GM12878 (cell line): Measurements from ENCODE around the gene RBMS3. TPM values are rescaled to one million over a fixed set of nuclear protein-coding genes. Genes with fewer than 3 reads are reported as not detected.

Experiments
- ATAC-seq: fragments of 200-7000 bp; cut with Tn5 transposase; 3 replicates; pipeline ENCODE4 v1.9.1; 2020; ENCODE audit warnings: mild to moderate bottlenecking, moderate library complexity
- BruUV-seq: library from RNA; stranded (reverse); fragments of 400-500 nt; replicated peaks from 2 replicates; lab custom pipeline; 2021; lab: Mats Ljungman, UMichigan
- CTCF ChIA-PET: fragments of 300-600 bp; sonication (Branson Sonifier 250); formaldehyde crosslinking; extraction: SDS; loops from one replicate; lab custom pipeline; 2021; ENCODE audit warnings: inconsistent platforms; lab: Yijun Ruan, JAX
- POLR2A ChIA-PET: fragments of 350-600 bp; formaldehyde crosslinking; extraction: SDS; loops from one replicate; lab custom pipeline; 2021; ENCODE audit warnings: inconsistent platforms; lab: Charles Lee
- RAD21 ChIA-PET: fragments of 300-600 bp; sonication (Branson Sonifier 250); formaldehyde crosslinking; loops from one replicate; lab custom pipeline; 2023; ENCODE audit warnings: antibody characterized with exemption; ENCODE audit not compliant: unreplicated experiment; lab: Charles Lee
- SMC1A ChIA-PET: fragments of 300-600 bp; sonication (Branson Sonifier 250); formaldehyde crosslinking; loops from one replicate; lab custom pipeline; 2023; ENCODE audit not compliant: unreplicated experiment, uncharacterized antibody; lab: Charles Lee
- DNase-seq: peaks from one replicate; pipeline ENCODE4 v3.0.0-alpha.2; 2011; ENCODE audit warnings: low read depth, low spot score
- FAIRE-seq: peaks from 3 replicates; lab custom pipeline; 2011; peaks lifted over from hg19 to GRCh38; lab: Jason Lieb, UNC
- H2AFZ ChIP-seq: 2 replicates; pipeline ENCODE4 v1.6.0; 2011; ENCODE audit warnings: low read depth, low read length, control low read depth; ENCODE audit not compliant: control insufficient read depth
- H3K27ac ChIP-seq: 2 replicates; pipeline ENCODE4 v1.5.1; 2011; ENCODE audit warnings: control low read depth; ENCODE audit not compliant: control insufficient read depth, insufficient read depth
- H3K27me3 ChIP-seq, 2 experiments: replicated peaks in 1 of 2; 2 replicates each; pipeline versions ENCODE4 v1.6.0 to v1.6.1; 2011; ENCODE audit warnings: low read length in 1 of 2; ENCODE audit not compliant: control insufficient read depth in 2 of 2, insufficient read depth in 2 of 2
- H3K36me3 ChIP-seq, 2 experiments: 2 replicates each; pipeline ENCODE4 v1.5.1; 2011; ENCODE audit warnings: low read length in 1 of 2; ENCODE audit not compliant: control insufficient read depth in 2 of 2, insufficient read depth in 2 of 2
- H3K4me1 ChIP-seq: 2 replicates; pipeline ENCODE4 v1.6.1; 2011; ENCODE audit warnings: mild to moderate bottlenecking, low read length, moderate library complexity, mixed read lengths; ENCODE audit not compliant: control insufficient read depth, insufficient read depth
- H3K4me2 ChIP-seq: 2 replicates; pipeline ENCODE4 v1.6.0; 2011; ENCODE audit warnings: control low read depth; ENCODE audit not compliant: control insufficient read depth, insufficient read depth
- H3K4me3 ChIP-seq: fragments of 200-600 bp; sonication (generic); 2 replicates; pipeline ENCODE4 v1.5.1; 2016
- H3K79me2 ChIP-seq: 2 replicates; pipeline ENCODE4 v1.6.0; 2011; ENCODE audit warnings: low read length; ENCODE audit not compliant: control insufficient read depth, insufficient read depth
- H3K9ac ChIP-seq: 2 replicates; pipeline ENCODE4 v1.8.0; 2011; ENCODE audit warnings: low read length, control low read depth, mixed read lengths; ENCODE audit not compliant: control insufficient read depth, insufficient read depth
- H3K9me3 ChIP-seq: replicated peaks from 3 replicates; pipeline ENCODE4 v1.5.1; 2011; ENCODE audit warnings: mild to moderate bottlenecking, low read length; ENCODE audit not compliant: control insufficient read depth, insufficient read depth
- H4K20me1 ChIP-seq: 2 replicates; pipeline ENCODE4 v1.6.0; 2011; ENCODE audit not compliant: control insufficient read depth, insufficient read depth
- ATF3 ChIP-seq: IDR thresholded peaks from 2 replicates; pipeline ENCODE4 v1.6.1; 2011; ENCODE audit warnings: low read depth, mild to moderate bottlenecking, low read length, moderate library complexity, borderline replicate concordance; ENCODE audit errors: extremely low read depth
- BCLAF1 ChIP-seq: fragments of 450-650 bp; IDR thresholded peaks from 2 replicates; pipeline ENCODE4 v1.6.1; 2017; ENCODE audit warnings: antibody characterized with exemption, mild to moderate bottlenecking, moderate library complexity
- CBX3 ChIP-seq: fragments of 200-600 bp; sonication (generic); IDR thresholded peaks from 2 replicates; pipeline ENCODE4 v1.6.1; 2016; ENCODE audit warnings: low read depth, borderline replicate concordance
- ELK1 ChIP-seq: IDR thresholded peaks from 2 replicates; pipeline ENCODE4 v1.6.1; 2012; ENCODE audit warnings: low read depth, low read length, improper control_type of control experiment
- FOXK2 ChIP-seq: fragments of 450-650 bp; IDR thresholded peaks from 2 replicates; pipeline ENCODE4 v1.6.1; 2017; ENCODE audit warnings: mild to moderate bottlenecking, moderate library complexity
- JUNB ChIP-seq: IDR thresholded peaks from 2 replicates; pipeline ENCODE4 v1.6.1; 2016; ENCODE audit warnings: antibody characterized with exemption, mild to moderate bottlenecking
- KLF5 ChIP-seq: fragments of 450-650 bp; IDR thresholded peaks from 2 replicates; pipeline ENCODE4 v1.6.1; 2014; ENCODE audit warnings: mild to moderate bottlenecking; ENCODE audit not compliant: partially characterized antibody
- MEF2A ChIP-seq: IDR thresholded peaks from 2 replicates; pipeline ENCODE4 v1.6.1; 2011; ENCODE audit warnings: low read depth, mild to moderate bottlenecking, low read length, moderate library complexity; ENCODE audit not compliant: insufficient read depth
- NBN ChIP-seq: fragments of 450-650 bp; IDR thresholded peaks from 2 replicates; pipeline ENCODE4 v1.6.1; 2016
- PKNOX1 ChIP-seq: fragments of 450-650 bp; IDR thresholded peaks from 2 replicates; pipeline ENCODE4 v1.6.1; 2016; ENCODE audit warnings: mild to moderate bottlenecking
- SUPT20H ChIP-seq: IDR thresholded peaks from 2 replicates; pipeline ENCODE4 v1.6.1; 2011; ENCODE audit warnings: low read depth, mild to moderate bottlenecking, low read length, moderate library complexity, borderline replicate concordance; ENCODE audit not compliant: control insufficient read depth
- TAF1 ChIP-seq: IDR thresholded peaks from 2 replicates; pipeline ENCODE4 v1.6.1; 2011; ENCODE audit warnings: mild to moderate bottlenecking, low read depth, low read length, borderline replicate concordance
- in situ Hi-C: fragments of 300-500 bp; cut with MboI; formaldehyde crosslinking; loops from 9 replicates; pipeline ENCODE4 v1.14.3; 2018; ENCODE audit warnings: mixed read lengths
- intact Hi-C: fragments of 100-400 bp; cut with micrococcal nuclease; formaldehyde crosslinking; loops from one replicate; pipeline ENCODE4 v1.14.2; 2022; ENCODE audit not compliant: unreplicated experiment
- polyA plus RNA-seq, 11 experiments: library from polyadenylated mRNA; depleted of rRNA in 4 of 11; unstranded in 6 of 11; stranded (reverse) in 5 of 11; fragments of >200 nt; fragmentation: Nextera tagmentation in 4 of 11; fragmentation: Illumina TruSeq in 1 of 11; extraction: Ambion mirVana in 4 of 11; extraction: Trizol in 1 of 11; gene quantifications; 1 replicate in 1 of 11; 2 replicates in 10 of 11; pipeline versions ENCODE4 v1.2.1 to v1.2.3, GENCODE V29; 2011 to 2016; ENCODE audit warnings: inconsistent platforms in 2 of 11, missing spikeins in 2 of 11, low read depth in 1 of 11
- total RNA-seq, 4 experiments: library from RNA; depleted of rRNA in 3 of 4; stranded (reverse); fragments of >200 nt in 3 of 4; fragmentation: Illumina TruSeq in 1 of 4; extraction: Trizol in 1 of 4; gene quantifications; 2 replicates each; pipeline versions ENCODE4 v1.2.1 to v1.2.3, GENCODE V29; 2013 to 2021

The RBMS3 gene
- total and polyA plus RNA-seq, 10 of the 15 experiments (the other 5 are each of a cell fraction or from before 2014, with no cell fraction given): 0.79 to 4.7 (median 3.1) TPM

GRCh38 chr3:29978036-29978435 is 697.2 kb downstream of the RBMS3 start:
- RAD21 ChIA-PET: interaction anchor here (0.7 kb wide), 1 partner anchor 226 kb away, joined by 3 read pairs; no protein-coding TSS in a partner anchor
- Histone ChIP-seq H3K4me3 (no peak overlapping the region), H3K27ac (no peak overlapping the region), H3K9ac (no peak overlapping the region), H3K4me1 (no peaks in the 10 kb centered on the region), H3K79me2 (no peaks in the 10 kb centered on the region), H3K4me2 (no peak overlapping the region), H4K20me1 (no peaks in the 10 kb centered on the region), H3K27me3 (no peaks in the 10 kb centered on the region), H2AFZ (no peak overlapping the region), H3K36me3 (no peaks in the 10 kb centered on the region), H3K9me3 (no peaks in the 10 kb centered on the region)
- SMC1A ChIA-PET: no interaction called here
- ATAC-seq (no peak), FAIRE-seq (no peak), DNase-seq (no peak)
- TF ChIP-seq NBN (no peak), JUNB (no peak), BCLAF1 (no peak)
- BruUV-seq: no TSS peak
- intact Hi-C loops: no loop called here
- CTCF ChIA-PET: interaction anchor here (0.8 kb wide), 1 partner anchor 37 kb away, joined by 3 read pairs; no protein-coding TSS in a partner anchor
- POLR2A ChIA-PET: no interaction called here
- in situ Hi-C loops: no loop called here

GRCh38 chr3:29991198-29991597 is 710.3 kb downstream of the RBMS3 start:
- FAIRE-seq (no peak), ATAC-seq (no peak), DNase-seq (no peak)
- ChIA-PET POLR2A (no interaction called here), RAD21 (no interaction called here), CTCF (no interaction called here), SMC1A (no interaction called here)
- Histone ChIP-seq H3K4me2 (no peak overlapping the region), H3K27ac (no peak overlapping the region), H3K9me3 (no peaks in the 10 kb centered on the region), H3K4me3 (no peak overlapping the region), H3K36me3 (no peaks in the 10 kb centered on the region), H3K79me2 (no peaks in the 10 kb centered on the region), H2AFZ (no peak overlapping the region), H4K20me1 (no peaks in the 10 kb centered on the region), H3K27me3 (no peaks in the 10 kb centered on the region), H3K4me1 (no peaks in the 10 kb centered on the region), H3K9ac (no peak overlapping the region)
- in situ Hi-C loops (no loop called here), intact Hi-C loops (no loop called here)
- no TSS peak for BruUV-seq
- TF ChIP-seq ATF3 (no peak), MEF2A (no peak), ELK1 (no peak), KLF5 (no peak), PKNOX1 (no peak), CBX3 (no peak), FOXK2 (no peak), TAF1 (no peak), SUPT20H (no peak)
